NCI-H1092 (cell line): ENCODE data around the gene CPNE7.

Experiments
- DNase-seq: peaks from one replicate; lab custom pipeline; 2025; lab: John Stamatoyannopoulos, UW

The CPNE7 gene

DNA sequence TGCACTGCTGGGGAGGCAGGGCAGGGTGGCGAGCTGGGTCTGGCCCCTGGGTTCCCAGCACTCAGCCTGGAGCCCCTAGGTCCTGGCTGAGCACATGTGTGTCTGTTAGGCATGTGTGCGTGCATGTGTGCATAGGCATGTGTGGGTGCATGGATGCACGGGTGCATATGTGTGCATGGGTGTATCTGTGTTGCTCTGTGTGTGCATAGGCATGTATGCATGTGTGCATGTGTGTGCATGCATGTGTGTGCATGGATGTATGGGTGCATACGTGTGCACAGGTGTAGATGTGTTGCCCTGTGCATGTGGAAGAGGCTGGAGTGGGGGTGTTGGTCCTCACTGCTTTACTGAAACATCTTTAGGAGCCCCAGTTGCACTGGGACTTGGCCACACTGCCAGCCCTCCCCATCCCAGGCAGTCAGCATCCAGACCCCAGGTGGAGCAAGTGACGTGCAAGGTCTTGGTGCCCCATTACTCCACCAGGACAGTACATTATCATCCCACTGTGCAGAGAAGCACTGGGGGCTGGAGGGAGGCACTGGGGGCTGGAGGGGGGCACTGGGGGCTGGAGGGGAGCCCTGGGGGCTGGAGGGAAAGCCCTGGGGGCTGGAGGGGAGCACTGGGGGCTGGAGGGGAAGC lies 27.5 kb downstream of the CPNE7 start:
- no peak for DNase-seq

DNA sequence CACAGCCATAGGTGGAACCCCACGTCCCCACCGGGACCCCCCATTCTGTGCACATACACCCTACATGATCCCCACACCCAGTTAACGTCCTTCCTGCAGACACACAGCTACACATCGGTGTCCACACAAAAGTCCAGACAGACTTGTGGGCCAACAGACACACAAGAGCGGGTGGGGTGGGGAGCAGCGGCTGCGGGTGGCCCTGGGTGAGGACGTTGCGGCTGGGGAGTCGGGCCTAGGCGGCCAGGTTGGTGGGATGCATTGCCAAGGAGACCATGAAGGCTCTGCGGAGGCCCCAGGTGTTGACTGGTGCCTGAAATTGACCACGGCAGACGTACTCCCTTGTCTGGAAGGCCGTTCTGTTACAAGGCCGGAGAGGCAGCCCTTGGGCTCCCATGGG lies 29.2 kb downstream of the CPNE7 start:
- DNase-seq, result no peak

DNA sequence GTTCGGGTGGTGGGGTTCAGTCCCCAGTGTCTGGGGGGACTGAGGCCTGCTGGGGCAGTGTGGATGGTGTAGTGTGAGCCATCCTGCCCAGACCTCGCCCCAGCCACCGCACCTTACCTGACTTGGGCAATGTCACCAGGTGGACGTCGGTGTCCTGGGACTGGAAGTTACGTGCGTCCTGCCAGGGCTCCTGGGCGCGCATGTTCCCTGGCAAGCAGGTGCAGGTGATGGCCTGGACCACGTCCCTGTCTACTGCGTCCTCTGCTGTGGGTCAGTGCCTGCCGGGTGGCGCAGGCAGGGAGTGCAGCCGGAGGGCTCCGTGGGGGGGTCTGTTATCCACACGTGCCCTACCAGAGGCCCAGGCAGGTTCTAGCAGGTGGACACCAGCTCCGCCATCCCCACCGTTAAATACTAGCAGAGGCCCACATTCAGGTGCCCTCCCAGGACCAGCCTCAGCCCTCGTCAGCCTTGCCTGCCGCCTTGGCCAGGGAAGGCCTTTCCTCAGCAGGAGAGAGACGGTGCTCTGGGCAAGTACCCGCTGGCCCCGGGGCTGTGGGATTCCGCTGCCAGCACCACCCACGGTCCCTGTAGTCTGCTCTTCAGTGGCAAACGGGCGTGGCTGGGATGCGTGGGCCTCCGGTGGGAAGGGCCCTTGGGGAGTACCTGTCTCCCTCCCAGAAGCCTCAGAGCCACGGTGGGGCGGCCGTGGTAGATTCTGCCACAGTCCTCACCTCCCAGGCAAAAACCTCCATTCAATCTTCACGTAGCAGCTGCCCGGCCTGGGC lies 29.8 kb downstream of the CPNE7 start:
- DNase-seq, result no peak

GRCh38 chr16:89606006-89606405 lies 30.4 kb downstream of the CPNE7 start:
- DNase-seq, result no peak

DNA sequence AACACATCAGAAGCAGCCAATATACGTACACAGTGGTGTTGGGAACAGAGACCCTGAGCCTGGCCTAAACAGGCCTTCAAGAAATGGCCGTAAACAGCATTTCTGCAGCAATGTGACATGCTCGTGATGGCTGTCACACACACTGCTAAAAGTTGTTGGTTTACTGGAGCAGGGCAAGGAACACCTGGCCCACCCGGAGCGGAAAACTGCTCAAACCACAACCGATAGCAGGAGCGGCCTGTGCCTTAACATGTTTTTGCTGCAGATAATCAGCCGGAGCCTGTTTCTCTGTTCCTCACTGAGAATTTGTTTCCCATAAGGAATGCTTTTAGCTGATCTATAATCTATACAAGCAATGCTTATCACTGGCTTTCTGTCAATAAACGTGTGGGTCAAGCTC lies 31.9 kb downstream of the CPNE7 start:
- no peak for DNase-seq

- no peak for DNase-seq
Measured at GRCh38 chr16:89607937-89608740, 32.6 kb downstream of the CPNE7 start.

- no peak for DNase-seq
Measured at GRCh38 chr16:89610108-89610453, 34.5 kb downstream of the CPNE7 start.

GRCh38 chr16:89612415-89613166 lies 37.0 kb downstream of the CPNE7 start:
- DNase-seq, result no peak

DNA sequence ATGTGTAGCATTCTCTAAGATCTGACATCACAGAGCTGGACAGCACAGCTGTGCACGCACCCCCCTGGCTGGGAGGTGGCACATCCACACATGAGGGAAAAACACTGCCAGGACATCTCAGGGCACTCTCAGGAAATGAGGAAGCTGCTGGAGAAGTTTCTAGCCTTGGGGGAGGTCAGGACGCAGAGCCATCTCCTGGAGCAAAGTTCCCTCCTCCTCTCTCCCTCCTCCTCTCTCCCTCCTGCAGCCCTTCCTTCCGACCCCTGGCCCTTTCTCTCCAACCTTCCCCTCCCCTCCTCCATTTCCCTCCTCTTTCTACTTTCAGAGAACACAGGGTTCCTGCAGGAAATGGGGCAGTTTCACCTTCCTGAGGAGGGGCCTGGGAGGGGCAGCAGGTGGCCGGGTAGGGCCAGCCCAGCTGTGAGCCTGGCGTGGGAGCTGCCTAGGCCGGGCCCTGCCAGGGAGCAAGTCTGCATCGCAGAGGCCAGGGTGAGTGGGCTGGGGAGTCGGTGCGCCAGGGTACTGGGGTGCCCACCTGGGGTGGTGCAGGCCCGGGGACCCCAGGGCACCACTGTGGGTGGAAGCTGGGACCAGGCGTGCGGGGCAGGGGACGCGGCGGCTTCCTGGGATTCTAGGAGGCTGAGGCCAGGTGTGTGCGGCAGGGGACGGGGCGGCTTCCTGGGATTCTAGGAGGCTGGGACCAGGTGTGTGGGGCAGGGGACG lies 37.8 kb downstream of the CPNE7 start, which contains the start of gene DPEP1:
TSS of gene DPEP1 (plus strand) at position 412 of the 723 bp plus-strand sequence. CDS start 16,769 bp downstream, outside the sequence.
- no peak for DNase-seq

- DNase-seq, result no peak
Measured at GRCh38 chr16:89613954-89614459, 38.4 kb downstream of the CPNE7 start.

DNA sequence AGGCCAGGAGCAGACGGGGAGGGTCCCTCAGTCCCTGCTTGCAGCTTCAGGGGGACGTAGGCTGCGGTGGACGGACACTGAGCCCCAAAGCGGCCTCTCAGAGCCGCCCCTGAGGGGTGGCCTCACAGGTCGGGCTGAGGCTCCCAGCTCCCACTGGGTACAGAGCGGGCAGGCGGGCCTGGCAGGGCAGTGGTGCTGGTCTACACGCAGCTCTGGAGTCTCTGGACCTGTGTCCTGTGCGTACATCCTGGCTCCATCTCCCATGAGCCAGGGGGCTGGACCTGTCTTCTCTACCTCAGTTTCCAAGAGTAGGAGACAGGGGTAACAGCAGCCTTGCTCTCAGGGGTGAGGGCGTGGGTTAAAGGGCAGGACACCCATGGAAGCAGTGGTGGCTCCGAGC lies 39.6 kb downstream of the CPNE7 start:
- no peak for DNase-seq

DNA sequence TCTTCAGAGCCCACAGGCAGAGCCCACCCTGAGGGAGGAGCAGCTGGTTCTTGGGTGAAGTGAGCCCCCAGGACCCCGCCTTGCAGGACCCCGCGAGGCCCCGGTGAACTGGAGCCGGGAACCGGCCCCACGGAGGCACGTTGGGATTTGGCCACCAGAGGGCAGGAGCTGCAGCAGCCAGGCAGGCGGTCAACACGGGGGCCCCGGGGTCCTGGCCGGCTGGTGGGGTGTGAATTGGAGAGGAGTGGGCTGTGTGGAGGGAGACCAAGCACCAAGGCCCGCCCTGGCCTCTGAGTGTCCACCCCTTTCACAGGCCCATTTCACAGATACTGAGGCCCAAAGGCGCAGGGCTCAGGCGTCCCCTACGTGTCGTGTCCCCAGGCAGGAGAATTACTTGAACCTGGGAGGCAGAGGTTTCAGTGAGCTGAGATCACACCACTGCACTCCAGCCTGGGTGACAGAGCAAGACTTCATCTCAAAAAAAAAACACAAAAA lies 40.1 kb downstream of the CPNE7 start:
- DNase-seq, result no peak

- DNase-seq, result no peak
Measured at GRCh38 chr16:89616623-89617022, 41.1 kb downstream of the CPNE7 start.

DNA sequence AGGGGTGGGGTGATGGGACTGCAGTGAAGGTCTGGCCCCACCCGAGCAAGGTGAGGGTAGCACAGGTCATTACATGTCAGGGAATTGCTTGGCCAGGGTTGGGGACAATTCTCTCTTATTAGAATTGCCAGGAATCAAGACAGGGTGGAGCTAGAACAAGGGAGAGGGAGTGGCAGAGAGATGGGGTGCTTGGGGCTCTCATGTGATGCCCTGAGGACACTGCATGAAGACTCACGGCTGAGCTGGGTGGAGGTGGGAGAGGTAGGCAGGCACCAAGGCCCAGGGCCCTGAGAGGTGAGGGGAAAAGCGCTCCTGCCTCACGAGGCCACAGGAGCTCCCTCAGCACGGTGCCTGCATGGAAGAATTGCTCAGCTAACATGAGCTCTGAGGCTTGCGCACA lies 41.5 kb downstream of the CPNE7 start:
- DNase-seq, result no peak

DNA sequence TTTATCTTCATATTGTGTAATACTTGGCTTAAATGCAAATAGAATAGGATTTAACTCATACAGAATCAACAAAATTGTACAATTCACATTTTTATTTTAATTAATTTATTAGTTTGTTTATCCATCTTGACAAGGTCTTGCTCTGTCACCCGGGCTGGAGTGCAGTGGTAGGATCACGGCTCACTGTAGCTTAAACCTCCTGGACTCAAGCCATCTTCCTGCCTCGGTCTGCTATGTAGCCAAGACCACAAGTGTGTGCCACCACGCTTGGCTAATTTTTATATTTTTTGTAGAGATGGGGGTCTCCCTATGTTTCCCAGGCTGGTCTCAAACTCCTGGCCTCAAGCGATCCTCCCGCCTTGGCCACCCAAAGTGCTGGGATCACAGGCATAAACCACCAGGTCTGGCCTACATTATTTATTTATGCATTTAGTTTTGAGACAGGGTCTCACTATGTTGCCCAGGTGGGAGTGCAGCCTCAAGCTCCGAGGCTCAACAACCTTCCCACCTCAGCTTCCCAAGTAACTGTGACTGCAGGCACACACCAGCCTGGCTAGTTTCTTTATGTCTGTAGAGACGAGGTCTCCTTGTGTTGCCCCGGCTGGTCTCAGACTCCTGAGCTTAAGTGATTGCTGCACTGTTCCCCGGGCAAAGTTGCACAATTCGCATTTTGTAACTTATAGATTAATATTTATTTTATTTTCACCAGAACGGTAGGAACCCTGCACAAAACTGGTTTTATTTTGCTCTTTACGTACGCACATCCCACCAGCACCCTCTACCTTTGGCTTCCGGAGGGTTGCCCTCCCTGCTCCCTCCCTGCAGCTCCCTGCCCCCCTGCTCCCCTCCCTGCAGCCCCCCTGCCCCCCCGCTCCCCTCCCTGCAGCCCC lies 42.8 kb downstream of the CPNE7 start:
- DNase-seq, result no peak

GRCh38 chr16:89619840-89620239 lies 44.3 kb downstream of the CPNE7 start:
- no peak for DNase-seq

- no peak for DNase-seq
Measured at GRCh38 chr16:89620406-89620841, 44.9 kb downstream of the CPNE7 start.

DNA sequence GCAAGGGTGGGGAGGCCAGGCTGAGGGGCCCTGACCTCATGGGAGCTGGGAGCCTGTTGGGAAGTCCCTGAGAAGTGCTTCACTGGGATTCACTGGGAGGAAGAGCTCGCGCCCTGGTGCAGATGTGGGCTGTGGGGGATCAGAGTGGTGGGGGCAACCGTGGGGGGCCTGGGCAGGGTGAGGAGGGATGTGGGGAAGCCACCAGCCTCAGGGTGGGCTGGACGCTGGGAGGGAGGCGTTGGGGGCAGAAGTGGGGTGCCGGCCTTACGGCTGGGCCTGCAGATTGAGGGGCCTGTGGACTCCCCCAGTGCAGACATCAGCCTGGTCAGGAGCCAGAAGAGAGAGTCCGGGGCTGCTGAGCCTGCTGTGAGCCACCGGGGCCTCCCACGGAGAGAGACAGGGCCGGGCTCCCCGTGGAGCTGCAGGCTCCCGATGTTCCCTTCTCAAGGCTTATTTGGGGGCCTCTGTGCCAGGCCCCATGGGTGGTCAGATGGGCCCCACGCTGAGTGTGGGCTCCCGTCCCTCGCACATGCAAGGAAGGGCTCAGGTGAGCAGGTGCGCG lies 45.7 kb downstream of the CPNE7 start:
- no peak for DNase-seq

GRCh38 chr16:89621698-89622409 lies 46.3 kb downstream of the CPNE7 start:
- no peak for DNase-seq
